Lung microvascular endothelial cell (primary cell): ENCODE data around the gene CBX4. TPM values are rescaled to one million over a fixed set of nuclear protein-coding genes. Genes with fewer than 3 reads are reported as not detected.

Experiments
- DNase-seq, 2 donors: peaks; one replicate each; pipeline versions ENCODE4 v3.0.0 to v3.0.0-alpha.2; 2010; ENCODE audit warnings: low read depth in 2 of 2
- total RNA-seq: library from RNA; depleted of rRNA; stranded (reverse); fragments of >200 nt; gene quantifications from 2 replicates; pipeline ENCODE4 v1.2.1, GENCODE V29; 2014

Gene CBX4
- total RNA-seq, result 7.2 and 8.3 TPM in 2 replicates

- DNase-seq, result peak; percentile 92 to 95
Measured at GRCh38 chr17:79839356-79840268, at the start of gene CBX4. Gene CBX4 (minus strand): TSS chr17:79839440. CDS start chr17:79839251, 189 bp downstream.

GRCh38 chr17:79888009-79888540 is 48.8 kb upstream of the CBX4 start:
- DNase-seq, result no peak

GRCh38 chr17:79887451-79887991 is 48.3 kb upstream of the CBX4 start:
- no peak for DNase-seq

GRCh38 chr17:79883202-79883601 is 44.0 kb upstream of the CBX4 start:
- DNase-seq, result no peak

- no peak for DNase-seq
Measured at GRCh38 chr17:79878329-79878947, 39.2 kb upstream of the CBX4 start.

- DNase-seq, result no peak
Measured at GRCh38 chr17:79877041-79877440, 37.8 kb upstream of the CBX4 start.

- DNase-seq, result no peak
Measured at GRCh38 chr17:79875511-79875910, 36.3 kb upstream of the CBX4 start.

GRCh38 chr17:79874329-79874981 is 35.2 kb upstream of the CBX4 start:
- peak; percentile 41 to 46 for DNase-seq

GRCh38 chr17:79873583-79873982 is 34.3 kb upstream of the CBX4 start:
- DNase-seq, result no peak

GRCh38 chr17:79872762-79873161 is 33.5 kb upstream of the CBX4 start:
- DNase-seq, result no peak

- no peak for DNase-seq
Measured at GRCh38 chr17:79871131-79871530, 31.9 kb upstream of the CBX4 start.

- no peak for DNase-seq
Measured at GRCh38 chr17:79870540-79870939, 31.3 kb upstream of the CBX4 start.

GRCh38 chr17:79866791-79867518 is 27.7 kb upstream of the CBX4 start:
- no peak for DNase-seq

GRCh38 chr17:79865351-79866210 is 26.3 kb upstream of the CBX4 start:
- no peak for DNase-seq

GRCh38 chr17:79864617-79865250 is 25.5 kb upstream of the CBX4 start:
- DNase-seq, result no peak

- no peak for DNase-seq
Measured at GRCh38 chr17:79864147-79864546, 24.9 kb upstream of the CBX4 start.

GRCh38 chr17:79862771-79863440 is 23.7 kb upstream of the CBX4 start:
- no peak for DNase-seq

- DNase-seq, result no peak
Measured at GRCh38 chr17:79862238-79862637, 23.0 kb upstream of the CBX4 start.
